HG03558 (cell line): Measurements from ENCODE around the gene GALK2.
"Not testable (repeated sequence)": the region's sequence is repeated elsewhere in the genome, so short reads cannot be mapped to it uniquely, and the experiment has no call there.

ENCODE experiments used
- ATAC-seq: cut with Tn5 transposase; IDR thresholded peaks from one replicate; pipeline ENCODE4 v1.9.1; 2021; ENCODE audit warnings: moderate number of reproducible peaks; ENCODE audit not compliant: unreplicated experiment; ENCODE audit errors: extremely low read depth

GALK2 gene

DNA sequence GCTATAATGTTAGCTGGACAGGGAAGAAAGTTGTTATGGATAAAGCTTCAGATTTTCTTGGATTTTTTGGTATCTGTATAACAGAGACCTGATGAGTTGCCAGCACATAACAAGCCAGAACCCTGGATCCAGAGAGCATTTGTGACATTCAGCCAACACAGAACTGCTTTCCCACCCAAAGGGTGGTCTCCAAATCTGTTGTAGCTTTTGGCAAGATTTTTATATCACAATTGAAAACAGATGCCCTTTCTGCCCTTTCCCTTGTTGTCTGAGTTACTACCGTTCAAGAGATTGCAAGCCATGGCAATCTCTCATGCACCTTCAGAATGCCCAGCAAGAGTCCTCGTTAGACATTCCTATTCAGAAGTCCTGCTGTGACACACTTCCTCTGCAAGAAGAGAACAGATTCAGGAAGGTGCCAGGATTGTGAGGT is 145.4 kb downstream of the GALK2 start:
- ATAC-seq: no peak

DNA sequence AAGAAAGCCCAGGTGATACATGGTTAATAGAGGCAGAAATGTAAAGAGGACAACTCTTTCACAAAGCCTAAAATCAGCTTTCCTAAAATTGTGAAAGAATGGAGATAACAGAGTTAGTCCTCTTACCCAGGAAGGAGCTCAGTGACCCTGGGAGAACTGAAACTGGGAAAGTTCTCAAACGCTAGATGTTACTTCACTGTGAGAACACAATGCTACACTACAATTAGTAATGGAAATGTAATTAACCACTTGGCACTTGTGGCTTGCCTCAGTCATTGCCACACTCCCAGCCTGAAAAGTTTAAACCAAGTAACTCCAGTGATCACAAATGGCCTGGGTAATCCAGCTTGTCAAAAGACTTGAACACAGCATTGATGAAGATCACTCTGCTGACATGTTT is 150.3 kb downstream of the GALK2 start:
- no peak for ATAC-seq

DNA sequence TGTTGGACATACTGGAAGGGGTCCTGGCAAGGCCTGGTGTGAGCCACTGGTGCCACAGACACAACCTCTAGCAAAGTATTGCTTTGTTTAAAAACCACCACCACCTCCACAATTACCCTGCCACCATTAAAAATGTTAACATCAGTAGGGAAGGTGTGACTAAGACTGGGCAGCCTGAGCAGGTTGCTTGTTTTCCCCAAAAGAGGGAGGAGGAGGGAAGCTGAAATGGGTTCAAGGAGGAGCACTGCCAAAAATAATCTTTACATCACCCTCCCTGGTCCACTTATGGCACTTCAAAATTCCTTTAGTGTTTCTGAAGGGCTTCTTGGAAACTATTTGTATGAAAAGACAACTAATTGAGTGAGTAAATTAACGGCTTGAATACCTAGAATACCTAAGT is 153.2 kb downstream of the GALK2 start:
- no peak for ATAC-seq

DNA sequence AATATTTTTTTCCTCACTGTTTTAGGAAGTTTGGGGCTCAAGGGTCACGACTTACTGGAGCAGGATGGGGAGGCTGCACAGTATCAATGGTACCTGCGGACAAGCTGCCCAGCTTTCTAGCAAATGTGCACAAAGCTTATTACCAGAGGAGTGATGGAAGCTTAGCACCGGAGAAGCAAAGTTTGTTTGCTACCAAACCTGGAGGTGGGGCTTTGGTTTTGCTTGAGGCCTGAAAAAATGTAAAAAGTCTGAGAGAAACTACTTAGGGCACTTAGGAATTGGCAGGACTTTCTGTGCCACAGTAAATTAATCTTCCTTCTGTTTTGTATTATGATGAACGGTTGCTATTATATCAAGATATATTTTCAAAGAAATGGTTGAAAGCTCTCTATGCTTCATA is 157.9 kb downstream of the GALK2 start:
- no peak for ATAC-seq

DNA sequence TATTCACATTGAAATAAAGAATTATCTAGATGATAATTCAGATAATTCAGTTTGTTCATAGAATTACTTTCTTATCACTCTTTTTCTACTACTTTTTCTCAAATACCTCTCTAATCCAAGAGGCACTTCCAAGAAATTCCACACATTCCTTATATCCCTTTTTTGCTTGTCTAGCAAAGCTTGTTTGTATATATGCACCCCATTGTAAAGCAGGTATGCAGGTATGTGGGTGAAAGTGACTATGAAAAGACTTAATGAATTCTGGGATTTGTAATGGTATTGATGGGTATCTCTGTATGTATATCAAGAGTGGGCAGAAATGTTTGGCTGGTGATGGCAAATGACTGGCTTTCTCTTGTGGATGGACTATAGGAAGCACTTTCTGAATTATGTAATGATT is 158.9 kb downstream of the GALK2 start:
- no peak for ATAC-seq

DNA sequence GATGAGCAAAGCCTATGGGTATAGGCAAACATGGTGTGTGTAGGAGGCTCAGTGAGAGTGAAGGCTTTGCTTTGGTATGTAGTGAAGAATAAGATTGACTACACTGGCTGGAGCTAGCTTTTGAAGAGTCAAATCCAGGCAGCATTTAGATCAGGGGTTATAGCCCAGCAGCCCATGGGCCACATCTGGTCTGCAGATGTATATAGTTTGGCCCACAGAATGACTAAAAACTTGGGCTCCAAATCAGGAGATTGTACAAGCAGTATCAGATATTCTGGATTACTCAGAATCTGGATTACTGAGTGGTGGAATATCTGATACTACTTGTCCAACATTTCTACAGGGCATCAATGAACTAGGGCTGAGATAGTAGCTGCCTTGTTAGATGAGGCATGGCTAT is 160.1 kb downstream of the GALK2 start:
- ATAC-seq: no peak

DNA sequence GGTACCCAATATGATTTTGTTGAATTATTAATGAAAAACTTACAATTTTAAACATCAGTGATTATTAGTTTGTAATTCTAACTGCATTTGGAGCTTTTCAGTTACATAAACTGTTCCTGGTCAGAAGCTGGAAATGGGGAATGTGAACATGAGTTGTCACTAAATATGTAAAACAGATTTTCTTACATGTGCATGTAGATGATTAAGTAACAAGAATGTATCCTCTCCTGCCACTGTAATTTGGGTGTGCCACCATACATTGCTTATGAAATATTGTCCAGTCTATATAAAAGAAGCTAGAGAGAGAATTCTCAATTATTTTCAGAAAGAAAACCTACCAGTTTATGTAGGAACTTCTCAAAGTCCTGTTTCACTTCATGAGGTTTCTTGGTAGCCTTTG is 161.4 kb downstream of the GALK2 start:
- ATAC-seq: no peak

DNA sequence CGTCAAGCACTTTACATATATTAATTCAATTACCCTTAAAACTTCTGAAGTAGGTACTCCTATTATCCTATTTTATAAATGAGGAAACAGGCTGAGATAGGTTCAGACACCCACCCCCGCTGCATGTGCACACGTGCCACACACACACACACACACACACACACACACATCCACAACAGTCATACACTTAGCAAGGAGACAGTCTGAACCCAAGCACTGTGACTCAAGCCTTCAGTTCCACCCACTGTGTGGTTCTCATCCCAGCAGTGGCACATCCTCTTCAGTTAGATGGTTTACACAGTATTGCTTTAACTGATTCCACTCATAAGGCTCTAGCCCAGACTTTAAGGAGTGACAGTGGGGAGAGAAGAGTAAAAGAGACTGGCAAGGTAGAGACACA is 161.9 kb downstream of the GALK2 start:
- no peak for ATAC-seq

DNA sequence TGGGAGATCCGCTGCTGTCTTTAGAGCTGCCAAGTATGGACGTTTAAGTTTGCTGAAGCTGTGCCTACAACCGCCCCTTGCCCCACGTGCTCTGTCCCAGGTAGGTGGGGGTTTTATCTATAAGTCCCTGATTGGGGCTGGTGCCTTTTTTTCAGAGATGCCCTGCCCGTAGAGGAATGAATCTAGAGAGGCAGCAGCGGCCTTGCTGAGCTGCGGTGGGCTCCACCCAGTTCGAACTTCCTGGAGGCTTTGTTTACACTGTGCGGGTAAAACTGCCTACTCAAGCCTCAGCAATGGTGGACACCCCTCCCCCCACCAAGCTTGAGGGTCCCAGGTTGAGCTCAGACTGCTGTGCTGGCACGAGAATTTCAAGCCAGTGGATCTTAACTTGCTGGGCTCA is 169.6 kb downstream of the GALK2 start:
- ATAC-seq: no peak

DNA sequence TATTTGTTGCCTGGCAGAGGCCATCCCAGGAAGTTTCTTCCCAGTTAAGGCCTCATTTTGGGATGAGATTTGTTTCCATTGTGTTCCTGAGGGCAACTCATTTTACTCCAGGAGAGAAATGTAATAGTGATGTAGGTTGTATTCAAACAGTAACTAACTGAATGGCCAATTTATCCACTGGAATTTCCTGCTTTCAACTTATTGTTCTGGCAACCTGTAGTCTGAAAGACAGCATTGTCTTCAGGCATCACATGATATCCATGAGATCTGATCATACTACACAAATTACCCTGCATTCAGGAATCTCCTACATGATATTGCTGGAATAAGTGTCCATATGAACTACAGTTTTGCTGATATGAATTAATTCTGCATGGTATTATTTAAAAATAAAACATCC is 173.5 kb downstream of the GALK2 start:
- ATAC-seq: no peak

DNA sequence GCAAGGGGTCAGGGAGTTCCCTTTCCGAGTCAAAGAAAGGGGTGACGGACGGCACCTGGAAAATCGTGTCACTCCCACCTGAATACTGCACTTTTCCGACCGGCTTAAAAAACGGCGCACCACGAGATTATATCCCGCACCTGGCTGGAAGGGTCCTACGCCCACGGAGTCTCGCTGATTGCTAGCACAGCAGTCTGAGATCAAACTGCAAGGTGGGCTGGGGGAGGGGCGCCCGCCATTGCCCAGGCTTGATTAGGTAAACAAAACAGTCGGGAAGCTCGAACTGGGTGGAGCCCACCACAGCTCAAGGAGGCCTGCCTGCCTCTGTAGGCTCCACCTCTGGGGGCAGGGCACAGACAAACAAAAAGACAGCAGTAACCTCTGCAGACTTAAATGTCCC is 184.4 kb downstream of the GALK2 start:
- not testable (repeated sequence) for ATAC-seq

DNA sequence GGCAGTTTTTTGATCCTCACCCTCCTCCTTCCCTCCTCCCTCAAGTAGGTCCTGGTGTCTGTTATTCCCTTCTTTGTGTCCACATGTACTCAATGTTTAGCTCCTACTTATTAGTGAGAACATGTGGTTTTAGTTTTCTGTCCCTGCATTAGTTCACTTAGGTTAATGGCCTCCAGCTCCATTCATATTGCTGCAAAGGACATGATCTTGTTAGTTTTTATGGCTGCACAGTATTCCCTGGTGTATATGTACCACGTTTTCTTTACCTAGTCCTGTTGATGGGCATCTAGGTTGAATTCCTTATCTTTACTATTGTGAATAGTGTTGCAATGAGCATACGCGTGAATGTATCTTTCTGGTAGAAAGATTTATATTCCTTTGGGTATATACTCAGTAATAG is 191.3 kb downstream of the GALK2 start:
- ATAC-seq: no peak

DNA sequence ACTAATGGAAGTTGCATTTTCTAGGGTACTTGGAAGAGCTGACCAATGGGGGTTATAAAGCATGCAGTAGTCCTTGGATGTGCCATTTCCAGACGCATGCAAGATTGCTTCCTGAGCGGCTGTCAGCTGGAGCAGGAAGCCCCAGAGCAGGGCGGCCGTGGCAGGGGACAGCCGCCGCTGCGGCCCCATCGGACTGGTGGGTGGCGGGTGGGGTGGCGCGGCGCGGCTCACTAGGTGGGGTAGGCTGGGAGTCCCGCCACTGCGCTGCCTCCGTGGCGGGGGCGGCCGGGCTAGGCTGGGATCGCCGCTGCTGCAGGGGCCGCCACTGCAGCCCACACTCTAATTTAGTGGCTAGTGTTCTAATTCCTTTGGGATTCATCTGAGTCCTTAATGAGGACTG is 196.4 kb downstream of the GALK2 start:
- ATAC-seq: no peak

DNA sequence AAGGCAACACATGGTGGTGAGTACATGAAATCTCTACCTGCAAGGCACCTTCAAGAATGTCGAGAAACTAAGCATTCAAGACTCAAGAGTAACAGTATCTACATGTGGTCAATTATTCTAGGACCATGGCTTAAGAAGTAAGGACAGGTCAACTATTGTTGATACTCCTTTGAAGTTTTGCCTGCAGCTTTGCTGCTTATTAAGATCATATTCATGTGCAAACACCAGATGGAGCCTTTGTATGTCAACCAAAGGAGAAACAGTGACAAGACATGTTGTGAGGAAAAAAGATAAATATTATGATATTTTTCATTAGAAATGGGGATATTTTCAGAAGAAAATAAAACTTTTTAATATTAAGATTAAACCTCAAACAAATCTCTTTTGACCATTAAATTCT is 200.7 kb downstream of the GALK2 start:
- ATAC-seq: no peak

DNA sequence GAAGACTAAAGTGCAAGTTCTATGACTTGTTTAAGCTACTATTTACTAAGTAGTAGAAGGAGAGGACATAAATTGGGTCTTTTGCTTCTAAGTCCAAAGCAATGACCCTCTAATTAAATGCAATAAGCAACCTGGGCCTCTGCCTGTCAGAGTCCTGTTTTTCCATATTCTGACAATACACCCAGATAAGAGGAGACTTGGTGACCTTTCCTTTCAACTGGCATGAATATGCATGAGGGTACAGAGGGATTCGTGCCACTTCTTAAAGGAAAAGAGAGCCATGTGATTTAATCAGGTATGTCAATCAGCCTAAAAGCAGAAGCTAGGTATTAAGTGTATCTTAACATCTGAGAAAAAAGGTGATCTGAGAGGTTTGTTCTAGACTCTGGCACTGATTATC is 202.3 kb downstream of the GALK2 start:
- no peak for ATAC-seq

DNA sequence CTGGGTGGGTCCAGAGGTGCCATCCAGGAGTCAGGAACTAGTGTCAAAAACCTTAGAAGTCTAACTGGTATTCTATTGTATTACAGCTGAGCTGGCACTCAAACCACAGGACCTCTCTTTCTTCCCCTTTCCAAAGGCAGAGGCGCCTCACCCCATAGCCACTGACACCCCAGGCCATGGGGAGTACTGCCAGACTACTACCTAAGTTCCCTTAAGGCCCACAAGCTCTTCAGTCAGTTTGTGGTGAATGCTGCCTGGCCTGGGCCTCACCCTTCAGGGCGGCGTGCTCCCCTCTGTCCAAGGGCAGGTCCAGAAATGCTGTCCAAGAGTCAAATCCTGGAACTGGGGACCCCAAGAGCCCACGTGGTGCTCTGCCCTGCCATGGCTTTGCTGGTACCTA is 209.9 kb downstream of the GALK2 start:
- ATAC-seq: no peak

DNA sequence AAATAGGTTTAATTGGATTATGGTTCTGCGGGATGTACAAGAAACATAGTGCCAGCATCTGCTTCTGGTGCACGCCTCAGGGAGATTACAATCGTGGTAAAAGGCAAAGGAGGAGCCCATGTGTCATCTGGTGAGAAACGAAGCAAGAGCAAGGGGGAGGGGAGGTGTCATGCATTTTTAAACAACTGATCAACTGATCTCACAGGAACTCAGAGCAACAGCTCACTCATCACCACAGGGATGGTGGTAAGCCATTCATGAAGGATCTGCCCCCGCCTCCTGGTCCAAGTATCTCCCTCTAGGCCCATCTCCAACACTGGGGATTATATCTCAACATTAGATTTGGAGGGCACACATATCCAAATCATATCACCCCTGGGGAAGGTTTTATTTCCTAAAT is 210.9 kb downstream of the GALK2 start:
- ATAC-seq: no peak
